ENCODE results near the gene CAPN6.

Gene CAPN6

GRCh38 chrX:111283446-111283845 is 13.2 kb upstream of the CAPN6 start:
- Histone ChIP-seq H3K14ac (ENCODE audit: low read length) (no peak overlapping the region), H3K18ac (ENCODE audit: low read length) (no peak overlapping the region), H2BK15ac (ENCODE audit: low read length) (no peak overlapping the region), H3K4ac (ENCODE audit: low read length) (no peak overlapping the region), H3K23ac (ENCODE audit: low read depth, low read length, poor library complexity) (no peak overlapping the region), H3K27me3 (ENCODE audit: control insufficient read depth in 3 of 3, insufficient read depth in 3 of 3, low read depth in 1 of 3, low read length in 3 of 3) (peaks cover 0 to 3% (median 0%) of the 10 kb centered on the region in 3 experiments), H3K36me3 (replicated peaks in 1 of 2; ENCODE audit: control insufficient read depth in 2 of 2, insufficient read depth in 2 of 2, low read length in 2 of 2) (no peaks in the 10 kb centered on the region), H4K8ac (ENCODE audit: low read depth, low read length) (no peak overlapping the region), H2AK5ac (ENCODE audit: low read depth, low read length) (no peak overlapping the region), H2BK120ac (ENCODE audit: low read depth, low read length) (no peak overlapping the region), H3K9ac (ENCODE audit: low read depth, low read length, poor library complexity) (no peak overlapping the region), H3K27ac (replicated peaks; ENCODE audit: low read length) (no peak overlapping the region), H3K79me1 (ENCODE audit: low read depth, low read length) (no peaks in the 10 kb centered on the region), H3K4me2 (ENCODE audit: insufficient read depth, low read length, poor library complexity, severe bottlenecking) (no peak overlapping the region), H4K91ac (ENCODE audit: low read depth, low read length, poor library complexity) (no peak overlapping the region), H3K4me1 (ENCODE audit: control insufficient read depth in 2 of 2, insufficient read depth in 1 of 2, low read depth in 1 of 2, low read length in 2 of 2) (peaks cover 0 to 2% of the 10 kb centered on the region in 2 donors), H2BK5ac (ENCODE audit: low read length) (no peak overlapping the region), H3K4me3 (ENCODE audit: low read length in 2 of 2) (no peak overlapping the region), H2AFZ (ENCODE audit: low read length) (no peak overlapping the region), H2BK12ac (ENCODE audit: low read length) (no peak overlapping the region), H3K9me3 (replicated peaks in 1 of 2; ENCODE audit: control insufficient read depth in 2 of 2, insufficient read depth in 1 of 2, low read depth in 1 of 2, low read length in 2 of 2) (no peaks in the 10 kb centered on the region)
- WGBS, 2 donors (ENCODE audit: extremely low coverage in 2 of 2, insufficient read length in 2 of 2, insufficient replicate concordance in 1 of 2): no CpG with 5 or more reads among the region's 2 CpGs
- DNase-seq (ENCODE audit: low spot score): no peak

GRCh38 chrX:111282991-111283390 is 12.7 kb upstream of the CAPN6 start:
- H2BK15ac ChIP-seq (ENCODE audit: low read length): no peak overlapping the region
- peaks cover 0 to 3% (median 0%) of the 10 kb centered on the region in 3 experiments for H3K27me3 ChIP-seq (ENCODE audit: control insufficient read depth in 3 of 3, insufficient read depth in 3 of 3, low read depth in 1 of 3, low read length in 3 of 3)
- no peaks in the 10 kb centered on the region for H3K9me3 ChIP-seq (replicated peaks in 1 of 2; ENCODE audit: control insufficient read depth in 2 of 2, insufficient read depth in 1 of 2, low read depth in 1 of 2, low read length in 2 of 2)
- H4K91ac ChIP-seq (ENCODE audit: low read depth, low read length, poor library complexity): no peak overlapping the region
- no peak overlapping the region for H2AFZ ChIP-seq (ENCODE audit: low read length)
- H3K4me1 ChIP-seq (ENCODE audit: control insufficient read depth in 2 of 2, insufficient read depth in 1 of 2, low read depth in 1 of 2, low read length in 2 of 2): peaks cover 0 to 2% of the 10 kb centered on the region in 2 donors
- H3K23ac ChIP-seq (ENCODE audit: low read depth, low read length, poor library complexity): no peak overlapping the region
- H3K36me3 ChIP-seq (replicated peaks in 1 of 2; ENCODE audit: control insufficient read depth in 2 of 2, insufficient read depth in 2 of 2, low read length in 2 of 2): no peaks in the 10 kb centered on the region
- H2BK5ac ChIP-seq (ENCODE audit: low read length): no peak overlapping the region
- no CpG with 5 or more reads among the region's 1 CpG for WGBS, 2 donors (ENCODE audit: extremely low coverage in 2 of 2, insufficient read length in 2 of 2, insufficient replicate concordance in 1 of 2)
- H3K27ac ChIP-seq (replicated peaks; ENCODE audit: low read length): no peak overlapping the region
- H3K4ac ChIP-seq (ENCODE audit: low read length): no peak overlapping the region
- DNase-seq (ENCODE audit: low spot score): no peak
- H4K8ac ChIP-seq (ENCODE audit: low read depth, low read length): no peak overlapping the region
- no peak overlapping the region for H3K4me3 ChIP-seq (ENCODE audit: low read length in 2 of 2)
- no peak overlapping the region for H2BK12ac ChIP-seq (ENCODE audit: low read length)
- no peak overlapping the region for H2AK5ac ChIP-seq (ENCODE audit: low read depth, low read length)
- H3K14ac ChIP-seq (ENCODE audit: low read length): no peak overlapping the region
- H2BK120ac ChIP-seq (ENCODE audit: low read depth, low read length): no peak overlapping the region
- no peak overlapping the region for H3K4me2 ChIP-seq (ENCODE audit: insufficient read depth, low read length, poor library complexity, severe bottlenecking)
- H3K18ac ChIP-seq (ENCODE audit: low read length): no peak overlapping the region
- H3K9ac ChIP-seq (ENCODE audit: low read depth, low read length, poor library complexity): no peak overlapping the region
- no peaks in the 10 kb centered on the region for H3K79me1 ChIP-seq (ENCODE audit: low read depth, low read length)

GRCh38 chrX:111282139-111282538 is 11.9 kb upstream of the CAPN6 start:
- Histone ChIP-seq H4K8ac (ENCODE audit: low read depth, low read length) (no peak overlapping the region), H2BK120ac (ENCODE audit: low read depth, low read length) (no peak overlapping the region)
- WGBS, 2 donors (ENCODE audit: extremely low coverage in 2 of 2, insufficient read length in 2 of 2, insufficient replicate concordance in 1 of 2): no CpG with 5 or more reads among the region's 6 CpGs

GRCh38 chrX:111268506-111268905 is 1.8 kb downstream of the CAPN6 start:
- no peak overlapping the region for H4K91ac ChIP-seq (ENCODE audit: low read depth, low read length, poor library complexity)
- H3K4me1 ChIP-seq (ENCODE audit: control insufficient read depth in 2 of 2, insufficient read depth in 1 of 2, low read depth in 1 of 2, low read length in 2 of 2): peaks cover 0 to 2% of the 10 kb centered on the region in 2 donors
- H2AK5ac ChIP-seq (ENCODE audit: low read depth, low read length): no peak overlapping the region
- no peaks in the 10 kb centered on the region for H3K36me3 ChIP-seq (replicated peaks in 1 of 2; ENCODE audit: control insufficient read depth in 2 of 2, insufficient read depth in 2 of 2, low read length in 2 of 2)
- no peak overlapping the region for H2BK120ac ChIP-seq (ENCODE audit: low read depth, low read length)
- H2BK15ac ChIP-seq (ENCODE audit: low read length): no peak overlapping the region
- DNase-seq (ENCODE audit: low spot score): no peak
- no CpG with 5 or more reads among the region's 2 CpGs for WGBS, 2 donors (ENCODE audit: extremely low coverage in 2 of 2, insufficient read length in 2 of 2, insufficient replicate concordance in 1 of 2)
- peaks cover 0 to 21% (median 0%) of the 10 kb centered on the region in 3 experiments for H3K27me3 ChIP-seq (ENCODE audit: control insufficient read depth in 3 of 3, insufficient read depth in 3 of 3, low read depth in 1 of 3, low read length in 3 of 3)
- no peak overlapping the region for H3K18ac ChIP-seq (ENCODE audit: low read length)
- no peak overlapping the region for H3K23ac ChIP-seq (ENCODE audit: low read depth, low read length, poor library complexity)
- no peak overlapping the region for H3K14ac ChIP-seq (ENCODE audit: low read length)
- H3K4ac ChIP-seq (ENCODE audit: low read length): no peak overlapping the region
- no peak overlapping the region for H3K27ac ChIP-seq (replicated peaks; ENCODE audit: low read length)
- H3K4me2 ChIP-seq (ENCODE audit: insufficient read depth, low read length, poor library complexity, severe bottlenecking): no peak overlapping the region
- no peak overlapping the region for H2BK12ac ChIP-seq (ENCODE audit: low read length)
- H2AFZ ChIP-seq (ENCODE audit: low read length): no peak overlapping the region
- no peak overlapping the region for H3K4me3 ChIP-seq (ENCODE audit: low read length in 2 of 2)
- no peak overlapping the region for H2BK5ac ChIP-seq (ENCODE audit: low read length)
- H4K8ac ChIP-seq (ENCODE audit: low read depth, low read length): no peak overlapping the region
- no peaks in the 10 kb centered on the region for H3K79me1 ChIP-seq (ENCODE audit: low read depth, low read length)
- H3K9ac ChIP-seq (ENCODE audit: low read depth, low read length, poor library complexity): no peak overlapping the region
- H3K9me3 ChIP-seq (replicated peaks in 1 of 2; ENCODE audit: control insufficient read depth in 2 of 2, insufficient read depth in 1 of 2, low read depth in 1 of 2, low read length in 2 of 2): no peaks in the 10 kb centered on the region

More at GRCh38 chrX:111282139-111282538, 11.9 kb upstream of the CAPN6 start:
- Histone ChIP-seq H3K36me3 (replicated peaks in 1 of 2; ENCODE audit: control insufficient read depth in 2 of 2, insufficient read depth in 2 of 2, low read length in 2 of 2) (no peaks in the 10 kb centered on the region), H2AFZ (ENCODE audit: low read length) (no peak overlapping the region), H3K4ac (ENCODE audit: low read length) (no peak overlapping the region), H3K14ac (ENCODE audit: low read length) (no peak overlapping the region), H3K27ac (replicated peaks; ENCODE audit: low read length) (no peak overlapping the region), H3K79me1 (ENCODE audit: low read depth, low read length) (no peaks in the 10 kb centered on the region), H3K18ac (ENCODE audit: low read length) (no peak overlapping the region), H3K27me3 (ENCODE audit: control insufficient read depth in 3 of 3, insufficient read depth in 3 of 3, low read depth in 1 of 3, low read length in 3 of 3) (peaks cover 0 to 3% (median 0%) of the 10 kb centered on the region in 3 experiments), H4K91ac (ENCODE audit: low read depth, low read length, poor library complexity) (no peak overlapping the region), H2BK12ac (ENCODE audit: low read length) (no peak overlapping the region), H3K9ac (ENCODE audit: low read depth, low read length, poor library complexity) (no peak overlapping the region), H2AK5ac (ENCODE audit: low read depth, low read length) (no peak overlapping the region), H3K23ac (ENCODE audit: low read depth, low read length, poor library complexity) (no peak overlapping the region), H2BK5ac (ENCODE audit: low read length) (no peak overlapping the region), H2BK15ac (ENCODE audit: low read length) (no peak overlapping the region), H3K4me1 (ENCODE audit: control insufficient read depth in 2 of 2, insufficient read depth in 1 of 2, low read depth in 1 of 2, low read length in 2 of 2) (peaks cover 0 to 2% of the 10 kb centered on the region in 2 donors), H3K4me3 (ENCODE audit: low read length in 2 of 2) (no peak overlapping the region), H3K9me3 (replicated peaks in 1 of 2; ENCODE audit: control insufficient read depth in 2 of 2, insufficient read depth in 1 of 2, low read depth in 1 of 2, low read length in 2 of 2) (no peaks in the 10 kb centered on the region), H3K4me2 (ENCODE audit: insufficient read depth, low read length, poor library complexity, severe bottlenecking) (no peak overlapping the region)
- DNase-seq (ENCODE audit: low spot score): no peak

Measured in neuronal stem cell (in vitro differentiated cells).